ENCODE data around the gene HOXA7. TPM values are rescaled to one million over a fixed set of nuclear protein-coding genes. Genes with fewer than 3 reads are reported as not detected.

HOXA7 gene
- total RNA-seq, 2 experiments from 2014 or later: not detected

DNA sequence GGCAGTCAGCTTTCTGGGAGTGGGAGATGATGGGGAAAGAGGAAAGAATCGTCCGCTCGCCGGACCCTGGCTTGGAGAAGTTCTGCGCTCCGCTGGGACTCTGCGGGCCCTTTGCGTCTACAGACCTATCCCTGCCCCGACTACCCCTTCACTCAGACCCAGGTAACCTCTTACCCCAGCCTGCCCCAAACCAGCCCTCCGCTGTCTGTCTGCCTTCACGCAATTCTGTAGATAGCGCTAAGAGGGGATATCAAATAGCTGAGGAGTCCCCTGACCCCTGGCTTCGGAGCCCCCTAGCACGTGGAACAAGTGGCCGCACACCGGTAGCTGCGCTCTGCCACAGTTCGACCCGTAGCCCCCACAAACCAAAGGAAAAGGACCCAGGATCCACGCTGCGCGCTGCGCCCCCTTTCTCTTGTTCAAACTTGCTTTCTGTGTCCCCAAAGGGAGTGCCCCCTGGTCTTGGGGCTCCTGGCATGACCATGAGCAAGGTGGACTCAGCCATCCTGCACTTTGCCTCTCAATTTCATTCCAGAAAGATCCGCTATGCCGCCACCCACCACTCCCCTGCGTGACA, 32.9 kb downstream of the HOXA7 start:
- Mint-ChIP-seq H3K4me3 (no peak overlapping the region), H3K27ac (no peak overlapping the region), H3K9me3 (no peaks in the 10 kb centered on the region), H3K4me1 (ENCODE audit: low read depth) (no peaks in the 10 kb centered on the region), H3K27me3 (peaks cover 12% of the 10 kb centered on the region), H3K36me3 (ENCODE audit: low read depth) (no peaks in the 10 kb centered on the region)
- intact Hi-C loops (cut with micrococcal nuclease): no loop called here
- ATAC-seq: no peak
- POLR2A ChIA-PET: no interaction called here
- no peak for DNase-seq
- TF ChIP-seq, protein P1, sequence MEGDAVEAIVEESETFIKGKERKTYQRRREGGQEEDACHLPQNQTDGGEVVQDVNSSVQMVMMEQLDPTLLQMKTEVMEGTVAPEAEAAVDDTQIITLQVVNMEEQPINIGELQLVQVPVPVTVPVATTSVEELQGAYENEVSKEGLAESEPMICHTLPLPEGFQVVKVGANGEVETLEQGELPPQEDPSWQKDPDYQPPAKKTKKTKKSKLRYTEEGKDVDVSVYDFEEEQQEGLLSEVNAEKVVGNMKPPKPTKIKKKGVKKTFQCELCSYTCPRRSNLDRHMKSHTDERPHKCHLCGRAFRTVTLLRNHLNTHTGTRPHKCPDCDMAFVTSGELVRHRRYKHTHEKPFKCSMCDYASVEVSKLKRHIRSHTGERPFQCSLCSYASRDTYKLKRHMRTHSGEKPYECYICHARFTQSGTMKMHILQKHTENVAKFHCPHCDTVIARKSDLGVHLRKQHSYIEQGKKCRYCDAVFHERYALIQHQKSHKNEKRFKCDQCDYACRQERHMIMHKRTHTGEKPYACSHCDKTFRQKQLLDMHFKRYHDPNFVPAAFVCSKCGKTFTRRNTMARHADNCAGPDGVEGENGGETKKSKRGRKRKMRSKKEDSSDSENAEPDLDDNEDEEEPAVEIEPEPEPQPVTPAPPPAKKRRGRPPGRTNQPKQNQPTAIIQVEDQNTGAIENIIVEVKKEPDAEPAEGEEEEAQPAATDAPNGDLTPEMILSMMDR (IDR thresholded peaks at IDR 0.05): no peak
- CTCF ChIA-PET: no interaction called here

DNA sequence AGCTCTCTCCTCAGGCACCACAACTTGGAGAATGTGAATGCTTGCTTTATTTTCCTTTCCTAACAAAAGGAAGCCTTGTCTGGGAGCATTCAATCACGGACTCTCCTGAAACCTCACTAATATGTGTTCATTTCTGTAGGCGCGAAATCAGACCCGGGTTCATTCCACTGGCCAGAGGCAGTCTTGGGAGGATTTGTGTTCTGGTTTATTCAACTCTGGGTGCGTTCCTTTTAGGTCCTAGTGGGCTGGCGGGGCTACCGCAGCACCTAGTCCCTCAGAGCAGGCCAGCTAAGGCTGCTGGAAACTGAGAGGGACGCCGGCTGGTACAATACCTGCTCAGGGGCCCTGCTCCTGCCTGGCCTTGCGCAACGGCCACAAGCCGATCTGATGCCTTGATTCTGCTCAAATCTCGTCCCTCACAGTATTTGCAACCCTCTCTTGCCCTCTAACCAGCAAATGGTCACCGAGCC, 33.4 kb downstream of the HOXA7 start:
- no peaks in the 10 kb centered on the region for H3K4me1 Mint-ChIP-seq (ENCODE audit: low read depth)
- no peaks in the 10 kb centered on the region for H3K9me3 Mint-ChIP-seq
- peaks cover 10% of the 10 kb centered on the region for H3K27me3 Mint-ChIP-seq
- CTCF ChIA-PET: no interaction called here
- no peak overlapping the region for H3K27ac Mint-ChIP-seq
- H3K4me3 Mint-ChIP-seq: no peak overlapping the region
- ATAC-seq: no peak
- H3K36me3 Mint-ChIP-seq (ENCODE audit: low read depth): no peaks in the 10 kb centered on the region
- no peak for DNase-seq
- POLR2A ChIA-PET: no interaction called here
- intact Hi-C loops (cut with micrococcal nuclease): no loop called here
- TF ChIP-seq, protein P1 (IDR thresholded peaks at IDR 0.05): no peak

GRCh38 chr7:27122077-27122910, 34.2 kb downstream of the HOXA7 start:
- Mint-ChIP-seq H3K27ac (no peak overlapping the region), H3K9me3 (no peaks in the 10 kb centered on the region), H3K36me3 (ENCODE audit: low read depth) (no peaks in the 10 kb centered on the region), H3K27me3 (peaks cover 8% of the 10 kb centered on the region), H3K4me1 (ENCODE audit: low read depth) (no peaks in the 10 kb centered on the region), H3K4me3 (no peak overlapping the region)
- CTCF ChIA-PET: no interaction called here
- DNase-seq (no peak), ATAC-seq (no peak)
- TF ChIP-seq, protein P1 (IDR thresholded peaks at IDR 0.05): no peak
- POLR2A ChIA-PET: interaction anchor here (0.6 kb wide), 1 partner anchor 13 kb away, joined by 3 read pairs; no protein-coding TSS in a partner anchor
- intact Hi-C loops (cut with micrococcal nuclease): no loop called here

GRCh38 chr7:27121684-27122076, 34.8 kb downstream of the HOXA7 start:
- H3K4me3 Mint-ChIP-seq: no peak overlapping the region
- TF ChIP-seq, protein P1 (IDR thresholded peaks at IDR 0.05): no peak
- intact Hi-C loops (cut with micrococcal nuclease): no loop called here
- peaks cover 7% of the 10 kb centered on the region for H3K27me3 Mint-ChIP-seq
- no peak overlapping the region for H3K27ac Mint-ChIP-seq
- CTCF ChIA-PET: no interaction called here
- POLR2A ChIA-PET: interaction anchor here (0.6 kb wide), 1 partner anchor 14 kb away, joined by 3 read pairs; no protein-coding TSS in a partner anchor
- DNase-seq (no peak), ATAC-seq (no peak)
- no peaks in the 10 kb centered on the region for H3K36me3 Mint-ChIP-seq (ENCODE audit: low read depth)
- H3K9me3 Mint-ChIP-seq: no peaks in the 10 kb centered on the region
- no peaks in the 10 kb centered on the region for H3K4me1 Mint-ChIP-seq (ENCODE audit: low read depth)

GRCh38 chr7:27119412-27119911, 37.0 kb downstream of the HOXA7 start:
- Mint-ChIP-seq H3K9me3 (no peaks in the 10 kb centered on the region), H3K36me3 (ENCODE audit: low read depth) (no peaks in the 10 kb centered on the region), H3K27ac (no peak overlapping the region), H3K4me3 (no peak overlapping the region), H3K4me1 (ENCODE audit: low read depth) (no peaks in the 10 kb centered on the region), H3K27me3 (no peaks in the 10 kb centered on the region)
- ChIA-PET POLR2A (interaction anchor here (0.6 kb wide), 1 partner anchor 692 kb away, joined by 3 read pairs; no protein-coding TSS in a partner anchor), CTCF (interaction anchor here (1.0 to 1.2 kb wide), 2 partner anchors 14 to 452 kb away, joined by 3 read pairs; no protein-coding TSS in a partner anchor)
- intact Hi-C loops (cut with micrococcal nuclease): no loop called here
- TF ChIP-seq, protein P1 (IDR thresholded peaks at IDR 0.05): no peak
- ATAC-seq (no peak), DNase-seq (no peak)

Data from activated CD8-positive, alpha-beta T cell treated with anti-CD3 and anti-CD28 coated beads for 36 hours (primary cell).